ENCODE data around the gene MBP. TPM values are rescaled to one million over a fixed set of nuclear protein-coding genes. Genes with fewer than 3 reads are reported as not detected.
A peak's percentile ranks its signal among the peaks of the same experiment; 100 is the strongest.
"Not testable (repeated sequence)": the region's sequence is repeated elsewhere in the genome, so short reads cannot be mapped to it uniquely, and the experiment has no call there.

The MBP gene
- total RNA-seq, 1 donor from 2014 or later: 14.5 TPM

DNA sequence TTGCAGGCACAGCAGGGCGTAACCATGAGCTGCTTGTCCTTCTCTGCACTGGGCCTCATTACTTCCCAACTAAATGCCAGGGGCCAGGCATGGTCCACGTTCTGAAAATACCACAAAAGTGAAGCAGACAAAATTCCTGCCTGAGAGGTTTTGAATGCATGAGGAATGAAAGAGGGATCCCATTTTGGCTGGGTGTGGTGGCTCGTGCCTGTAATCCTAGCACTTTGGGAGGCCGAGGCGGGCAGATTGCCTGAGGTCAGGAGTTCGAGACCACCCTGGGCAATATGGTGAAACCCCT lies 139.5 kb downstream of the MBP start:
- TF ChIP-seq, protein P1, sequence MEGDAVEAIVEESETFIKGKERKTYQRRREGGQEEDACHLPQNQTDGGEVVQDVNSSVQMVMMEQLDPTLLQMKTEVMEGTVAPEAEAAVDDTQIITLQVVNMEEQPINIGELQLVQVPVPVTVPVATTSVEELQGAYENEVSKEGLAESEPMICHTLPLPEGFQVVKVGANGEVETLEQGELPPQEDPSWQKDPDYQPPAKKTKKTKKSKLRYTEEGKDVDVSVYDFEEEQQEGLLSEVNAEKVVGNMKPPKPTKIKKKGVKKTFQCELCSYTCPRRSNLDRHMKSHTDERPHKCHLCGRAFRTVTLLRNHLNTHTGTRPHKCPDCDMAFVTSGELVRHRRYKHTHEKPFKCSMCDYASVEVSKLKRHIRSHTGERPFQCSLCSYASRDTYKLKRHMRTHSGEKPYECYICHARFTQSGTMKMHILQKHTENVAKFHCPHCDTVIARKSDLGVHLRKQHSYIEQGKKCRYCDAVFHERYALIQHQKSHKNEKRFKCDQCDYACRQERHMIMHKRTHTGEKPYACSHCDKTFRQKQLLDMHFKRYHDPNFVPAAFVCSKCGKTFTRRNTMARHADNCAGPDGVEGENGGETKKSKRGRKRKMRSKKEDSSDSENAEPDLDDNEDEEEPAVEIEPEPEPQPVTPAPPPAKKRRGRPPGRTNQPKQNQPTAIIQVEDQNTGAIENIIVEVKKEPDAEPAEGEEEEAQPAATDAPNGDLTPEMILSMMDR (conservative IDR thresholded peaks at IDR 0.05): no peak
- Mint-ChIP-seq H3K4me3 (no peak overlapping the region), H3K36me3 (peaks cover 4% of the 10 kb centered on the region), H3K4me1 (ENCODE audit: unreplicated experiment) (peaks cover 47% of the 10 kb centered on the region), H3K27me3 (no peaks in the 10 kb centered on the region), H3K27ac (no peak overlapping the region), H3K9me3 (no peaks in the 10 kb centered on the region)
- no peak for DNase-seq (ENCODE audit: extremely low spot score, unreplicated experiment)

DNA sequence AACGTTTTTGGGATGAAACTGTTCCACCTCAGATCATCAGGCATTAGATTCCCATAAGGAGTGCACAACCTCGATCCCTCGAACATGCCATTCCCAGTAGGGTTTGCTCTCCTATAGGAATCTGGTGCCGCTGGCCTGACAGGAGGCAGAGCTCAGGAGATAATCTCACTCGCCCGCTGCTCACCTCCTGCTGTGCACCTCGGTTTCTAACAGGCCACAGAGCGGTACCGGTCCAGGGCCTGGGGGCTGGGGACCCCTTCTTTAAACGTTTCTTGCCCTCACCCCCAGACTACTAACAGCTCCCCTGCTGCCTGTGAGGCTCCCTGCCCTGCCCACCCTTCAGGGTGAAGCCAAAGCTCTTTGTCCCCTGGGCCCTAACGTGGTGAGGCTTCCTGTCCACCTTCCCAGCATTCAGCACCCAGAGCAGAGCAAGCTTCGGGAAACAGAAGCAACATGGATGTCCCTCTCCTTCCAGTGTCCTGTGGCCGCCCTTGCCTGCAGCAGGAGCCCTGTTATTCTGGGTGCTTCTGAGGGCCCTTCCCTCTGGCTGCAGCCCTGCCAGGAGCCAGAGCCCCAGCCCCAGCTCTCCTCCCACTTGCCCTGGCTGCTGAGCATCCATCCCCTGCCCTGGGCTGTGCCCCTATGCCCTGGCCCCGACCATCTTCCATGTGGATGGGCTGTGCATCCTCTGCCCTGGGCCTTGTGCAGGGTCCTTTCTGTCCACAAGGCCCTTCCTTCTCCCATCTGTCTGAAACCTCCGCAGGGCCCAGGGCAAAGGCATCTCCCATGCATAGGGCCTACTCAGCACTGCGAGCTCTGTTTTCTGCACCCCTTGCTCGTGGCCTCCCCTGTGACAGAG lies 140.1 kb downstream of the MBP start:
- no peaks in the 10 kb centered on the region for H3K27me3 Mint-ChIP-seq
- H3K4me3 Mint-ChIP-seq: no peak overlapping the region
- peaks cover 4% of the 10 kb centered on the region for H3K36me3 Mint-ChIP-seq
- no peaks in the 10 kb centered on the region for H3K9me3 Mint-ChIP-seq
- H3K27ac Mint-ChIP-seq: no peak overlapping the region
- peak; percentile 56 for DNase-seq (ENCODE audit: extremely low spot score, unreplicated experiment)
- peaks cover 46% of the 10 kb centered on the region for H3K4me1 Mint-ChIP-seq (ENCODE audit: unreplicated experiment)
- TF ChIP-seq, protein P1 (conservative IDR thresholded peaks at IDR 0.05): no peak

DNA sequence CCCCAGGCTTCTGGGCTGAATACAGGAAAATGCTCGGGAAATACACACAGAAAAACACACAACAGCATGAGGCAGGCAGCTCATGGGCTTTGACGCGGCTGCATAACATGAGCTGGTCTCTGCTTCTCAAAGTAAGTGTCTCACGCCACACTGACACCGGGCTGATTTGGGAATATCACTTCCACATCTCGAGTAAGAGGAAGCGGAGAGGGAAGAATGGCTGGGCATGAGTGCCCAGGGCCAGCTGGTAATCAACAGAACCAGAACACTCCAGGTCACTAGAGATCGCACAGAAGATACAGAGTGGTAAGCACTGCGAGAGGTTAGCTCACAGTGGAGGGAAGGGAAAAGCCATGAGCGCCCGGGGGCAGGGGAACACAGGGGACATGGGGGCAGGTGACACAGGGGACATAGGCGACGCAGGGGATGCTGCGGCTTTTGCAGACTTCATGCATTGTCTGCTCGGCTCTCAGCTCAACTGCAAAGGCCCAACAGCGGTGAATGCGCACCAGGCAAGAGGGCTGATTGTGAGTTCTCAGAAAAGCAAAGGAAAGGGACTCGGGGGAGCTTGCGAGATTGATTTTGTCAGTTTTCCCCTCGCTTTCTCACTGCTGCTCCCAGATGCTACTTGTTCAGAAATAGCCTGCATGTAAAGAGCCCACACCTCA lies 141.4 kb downstream of the MBP start:
- no peak overlapping the region for H3K27ac Mint-ChIP-seq
- H3K27me3 Mint-ChIP-seq: no peaks in the 10 kb centered on the region
- TF ChIP-seq, protein P1 (conservative IDR thresholded peaks at IDR 0.05): no peak
- peak; percentile 49 for DNase-seq (ENCODE audit: extremely low spot score, unreplicated experiment)
- H3K9me3 Mint-ChIP-seq: no peaks in the 10 kb centered on the region
- no peak overlapping the region for H3K4me3 Mint-ChIP-seq
- H3K36me3 Mint-ChIP-seq: peaks cover 4% of the 10 kb centered on the region
- H3K4me1 Mint-ChIP-seq (ENCODE audit: unreplicated experiment): peaks cover 36% of the 10 kb centered on the region

DNA sequence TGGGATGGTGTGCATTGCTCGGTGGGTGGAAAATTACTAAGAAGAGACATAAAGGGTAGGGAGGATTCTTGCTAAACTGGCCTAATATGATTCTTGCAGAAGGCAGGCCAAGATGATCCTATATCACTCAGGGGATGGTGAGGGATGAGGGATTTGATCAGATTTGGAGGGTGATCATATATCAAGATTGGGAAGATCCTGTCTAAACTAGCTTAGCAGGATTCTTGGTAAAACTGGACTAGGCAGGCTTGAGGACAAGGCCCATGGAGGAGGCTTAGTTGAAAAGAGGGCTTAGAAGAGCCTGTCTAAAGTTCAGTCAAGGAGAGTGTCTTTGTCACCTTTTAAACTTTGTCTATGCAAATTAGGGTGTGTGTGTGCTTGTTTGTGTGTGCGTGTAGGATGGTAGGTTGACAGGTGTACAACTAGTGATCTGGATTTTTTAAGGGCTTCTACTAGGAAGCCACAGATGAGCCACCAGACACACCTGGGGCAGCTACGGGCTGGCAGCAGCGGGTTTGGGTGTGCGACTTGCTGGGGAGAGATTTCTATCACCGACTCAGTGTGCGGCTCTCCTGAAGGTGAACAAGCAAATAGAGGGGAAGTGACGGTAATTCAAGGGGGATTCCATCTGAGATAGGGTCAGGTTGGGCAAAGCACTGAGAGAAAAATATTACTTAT lies 142.1 kb downstream of the MBP start:
- Mint-ChIP-seq H3K27ac (peak overlapping the region; percentile 46), H3K4me3 (peak overlapping the region; percentile 53)
- not testable (repeated sequence) for H3K27me3 Mint-ChIP-seq

DNA sequence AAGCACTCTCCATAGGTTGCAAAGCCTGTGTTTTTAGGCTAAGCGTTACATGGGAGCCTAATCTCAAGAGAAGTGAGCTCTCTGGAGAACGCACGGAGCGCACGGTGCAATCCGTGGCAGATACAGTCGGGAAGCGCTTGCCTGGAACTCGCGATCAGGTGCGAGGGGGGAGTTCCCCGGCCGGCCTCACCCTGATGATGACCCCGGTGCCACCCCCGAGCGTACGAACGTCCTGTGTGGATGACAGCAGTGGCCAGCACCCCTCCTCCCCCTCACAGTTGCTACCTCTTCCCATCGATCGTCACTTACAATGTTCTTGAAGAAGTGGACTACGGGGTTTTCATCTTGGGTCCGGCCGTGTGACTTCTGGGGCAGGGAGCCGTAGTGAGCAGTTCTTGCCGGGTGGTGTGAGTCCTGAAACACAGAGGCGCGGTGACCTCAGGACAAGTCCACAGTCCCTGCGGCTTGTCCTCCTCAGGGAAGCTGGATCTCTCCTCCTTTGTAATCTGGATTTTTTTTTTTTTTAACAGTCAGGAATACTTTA lies 142.9 kb downstream of the MBP start:
- H3K27ac Mint-ChIP-seq: peak overlapping the region; percentile 46

More for the DNA sequence above, 142.1 kb downstream of the MBP start:
- H3K9me3 Mint-ChIP-seq, H3K36me3 Mint-ChIP-seq: not testable (repeated sequence)
- DNase-seq (ENCODE audit: extremely low spot score, unreplicated experiment): peak; percentile 55
- H3K4me1 Mint-ChIP-seq (ENCODE audit: unreplicated experiment): peaks cover 31% of the 10 kb centered on the region

More for the DNA sequence above, 142.9 kb downstream of the MBP start:
- peak; percentile 55 for DNase-seq (ENCODE audit: extremely low spot score, unreplicated experiment)
- H3K27me3 Mint-ChIP-seq: no peaks in the 10 kb centered on the region
- H3K36me3 Mint-ChIP-seq: peaks cover 4% of the 10 kb centered on the region
- TF ChIP-seq, protein P1 (conservative IDR thresholded peaks at IDR 0.05): no peak
- no peaks in the 10 kb centered on the region for H3K9me3 Mint-ChIP-seq
- H3K4me1 Mint-ChIP-seq (ENCODE audit: unreplicated experiment): peaks cover 27% of the 10 kb centered on the region
- H3K4me3 Mint-ChIP-seq: no peak overlapping the region
